Measurements from ENCODE around the gene IRF2. TPM values are rescaled to one million over a fixed set of nuclear protein-coding genes. Genes with fewer than 3 reads are reported as not detected.
"Not testable (repeated sequence)": the region's sequence is repeated elsewhere in the genome, so short reads cannot be mapped to it uniquely, and the experiment has no call there.

IRF2 gene
- total RNA-seq, 1 donor from 2014 or later, result 20.5 TPM

GRCh38 chr4:184347251-184348239 is 126.8 kb downstream of the IRF2 start:
- DNase-seq (ENCODE audit: low read depth, low spot score), result no peak

GRCh38 chr4:184346682-184347081 is 127.7 kb downstream of the IRF2 start:
- no peak for DNase-seq (ENCODE audit: low read depth, low spot score)

- DNase-seq (ENCODE audit: low read depth, low spot score), result not testable (repeated sequence)
Measured at GRCh38 chr4:184346273-184346672, 128.1 kb downstream of the IRF2 start.

GRCh38 chr4:184345573-184345922 is 128.8 kb downstream of the IRF2 start:
- DNase-seq (ENCODE audit: low read depth, low spot score), result no peak

- DNase-seq (ENCODE audit: low read depth, low spot score), result no peak
Measured at GRCh38 chr4:184344899-184345572, 129.3 kb downstream of the IRF2 start.

GRCh38 chr4:184344435-184344834 is 129.9 kb downstream of the IRF2 start:
- no peak for DNase-seq (ENCODE audit: low read depth, low spot score)

- DNase-seq (ENCODE audit: low read depth, low spot score), result peak; percentile 52
Measured at GRCh38 chr4:184343502-184344177, 130.7 kb downstream of the IRF2 start.

- not testable (repeated sequence) for DNase-seq (ENCODE audit: low read depth, low spot score)
Measured at GRCh38 chr4:184342857-184343237, 131.5 kb downstream of the IRF2 start.

- DNase-seq (ENCODE audit: low read depth, low spot score), result no peak
Measured at GRCh38 chr4:184342167-184342856, 132.0 kb downstream of the IRF2 start.

GRCh38 chr4:184339398-184340193 is 134.8 kb downstream of the IRF2 start:
- DNase-seq (ENCODE audit: low read depth, low spot score), result not testable (repeated sequence)

GRCh38 chr4:184337907-184338306 is 136.4 kb downstream of the IRF2 start:
- no peak for DNase-seq (ENCODE audit: low read depth, low spot score)

Other genes starting within 250 kb of the IRF2 start
- 84.5 and 84.8 TPM in 2 replicates for gene CASP3, start 174.9 kb upstream of the IRF2 start, total RNA-seq
- gene PRIMPOL, start 175.2 kb upstream of the IRF2 start, total RNA-seq, result 8.8 and 12.4 TPM in 2 replicates